SJSA1 (cell line): ENCODE measurements around the gene DIP2C. TPM values are rescaled to one million over a fixed set of nuclear protein-coding genes. Genes with fewer than 3 reads are reported as not detected.
"Not testable (repeated sequence)": the region's sequence is repeated elsewhere in the genome, so short reads cannot be mapped to it uniquely, and the experiment has no call there.

Experiments used
- DNase-seq, 2 experiments: peaks; one replicate each; pipeline ENCODE4 v3.0.0-alpha.2; 2015 to 2020; ENCODE audit warnings: low spot score in 2 of 2, low read depth in 1 of 2
- H3K27ac ChIP-seq: fragments of 250-450 bp; sonication (Bioruptor Pico); 2 replicates; pipeline ENCODE4 v1.5.1; 2020; ENCODE audit warnings: mild to moderate bottlenecking, moderate library complexity
- H3K27me3 ChIP-seq: fragments of 250-450 bp; sonication (Bioruptor Pico); replicated peaks from 2 replicates; pipeline ENCODE4 v1.5.1; 2020; ENCODE audit warnings: mild to moderate bottlenecking, moderate library complexity
- H3K36me3 ChIP-seq: fragments of 250-450 bp; sonication (Bioruptor Pico); 2 replicates; pipeline ENCODE4 v1.5.1; 2020; ENCODE audit warnings: mild to moderate bottlenecking
- H3K4me1 ChIP-seq: fragments of 250-450 bp; sonication (Bioruptor Pico); replicated peaks from 2 replicates; pipeline ENCODE4 v1.6.1; 2021; ENCODE audit warnings: mild to moderate bottlenecking
- H3K4me3 ChIP-seq: fragments of 250-450 bp; sonication (Bioruptor Pico); 2 replicates; pipeline ENCODE4 v1.5.1; 2020; ENCODE audit warnings: mild to moderate bottlenecking
- H3K9me3 ChIP-seq: fragments of 250-450 bp; sonication (Bioruptor Pico); replicated peaks from 2 replicates; pipeline ENCODE4 v1.5.1; 2020; ENCODE audit warnings: mild to moderate bottlenecking
- total RNA-seq: library from RNA; depleted of rRNA; stranded (reverse); fragments of >200 nt; shearing (Covaris generic); gene quantifications from 2 replicates; pipeline ENCODE4 v1.2.3, GENCODE V29; 2014

Gene DIP2C
- total RNA-seq, 1 experiment from 2014 or later: 17.5 TPM

DNA sequence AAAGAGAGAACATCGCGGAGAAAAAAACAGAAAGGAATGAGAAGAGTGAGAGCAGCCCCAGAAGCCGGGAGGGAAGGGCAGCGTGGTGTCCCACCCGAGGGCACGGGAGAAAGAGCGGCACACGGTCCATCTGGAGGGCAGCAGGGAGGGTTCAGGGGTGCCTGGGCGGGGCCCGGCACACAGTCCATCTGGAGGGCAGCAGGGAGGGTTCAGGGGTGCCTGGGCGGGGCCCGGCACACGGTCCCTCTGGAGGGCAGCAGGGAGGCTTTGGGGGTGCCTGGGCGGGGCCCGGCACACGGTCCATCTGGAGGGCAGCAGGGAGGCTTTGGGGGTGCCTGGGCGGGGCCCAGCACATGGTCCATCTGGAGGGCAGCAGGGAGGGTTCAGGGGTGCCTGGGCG is 381.8 kb downstream of the DIP2C start:
- no peaks in the 10 kb centered on the region for H3K4me1 ChIP-seq
- H3K27ac ChIP-seq: no peak overlapping the region
- no peak overlapping the region for H3K4me3 ChIP-seq
- H3K9me3 ChIP-seq: no peaks in the 10 kb centered on the region
- H3K36me3 ChIP-seq: peaks cover 41% of the 10 kb centered on the region
- DNase-seq: peak in 1 of 2 experiments; percentile 33
- no peaks in the 10 kb centered on the region for H3K27me3 ChIP-seq

GRCh38 chr10:306675-307185 is 382.7 kb downstream of the DIP2C start:
- Histone ChIP-seq H3K4me3 (no peak overlapping the region), H3K27ac (no peak overlapping the region), H3K4me1 (no peaks in the 10 kb centered on the region), H3K9me3 (no peaks in the 10 kb centered on the region), H3K27me3 (no peaks in the 10 kb centered on the region), H3K36me3 (peaks cover 49% of the 10 kb centered on the region)
- peak in 1 of 2 experiments; percentile 30 for DNase-seq

DNA sequence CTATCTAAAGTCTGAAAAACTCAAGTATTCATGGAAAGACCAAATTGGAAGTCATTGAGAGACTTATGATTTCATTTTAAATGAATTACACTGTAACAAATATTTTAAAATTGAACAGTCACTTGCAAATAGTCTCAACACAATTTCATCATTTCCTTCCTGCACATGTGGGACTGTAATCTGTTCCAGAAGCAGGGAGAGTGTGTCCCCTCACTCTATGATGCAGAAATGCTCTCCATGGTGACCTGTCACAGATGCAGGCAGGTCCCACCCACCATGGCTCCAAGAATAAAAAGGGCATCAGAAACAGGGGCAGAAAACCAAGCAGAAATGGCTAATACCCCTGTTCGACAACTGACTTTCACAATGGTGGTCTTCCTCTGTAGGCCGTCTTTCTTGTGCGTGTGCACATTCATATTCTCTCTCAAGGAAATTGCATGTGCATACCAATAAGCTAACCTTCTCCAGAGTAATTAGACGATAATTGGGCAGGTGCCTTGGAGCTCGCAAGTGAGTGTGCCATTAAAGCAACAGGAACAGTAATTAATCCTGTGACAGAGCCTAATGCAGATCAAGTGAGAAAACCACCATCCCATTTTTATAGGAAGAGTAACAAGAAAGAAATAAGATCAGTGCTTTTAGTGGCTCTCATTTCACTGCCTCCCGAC is 383.3 kb downstream of the DIP2C start:
- Histone ChIP-seq H3K27ac (no peak overlapping the region), H3K27me3 (no peaks in the 10 kb centered on the region), H3K9me3 (no peaks in the 10 kb centered on the region), H3K4me1 (no peaks in the 10 kb centered on the region), H3K36me3 (peaks cover 50% of the 10 kb centered on the region), H3K4me3 (no peak overlapping the region)
- DNase-seq: peak in 1 of 2 experiments; percentile 13

GRCh38 chr10:305034-305433 is 384.4 kb downstream of the DIP2C start:
- Histone ChIP-seq H3K36me3 (peaks cover 45% of the 10 kb centered on the region), H3K4me3 (no peak overlapping the region), H3K4me1 (no peaks in the 10 kb centered on the region), H3K9me3 (no peaks in the 10 kb centered on the region), H3K27me3 (no peaks in the 10 kb centered on the region), H3K27ac (no peak overlapping the region)
- DNase-seq: no peak

GRCh38 chr10:301536-301935 is 387.9 kb downstream of the DIP2C start:
- peaks cover 17% of the 10 kb centered on the region for H3K36me3 ChIP-seq
- H3K27ac ChIP-seq: no peak overlapping the region
- no peaks in the 10 kb centered on the region for H3K9me3 ChIP-seq
- no peak for DNase-seq
- peaks cover 16% of the 10 kb centered on the region for H3K4me1 ChIP-seq
- no peak overlapping the region for H3K4me3 ChIP-seq
- H3K27me3 ChIP-seq: no peaks in the 10 kb centered on the region

GRCh38 chr10:300580-300979 is 388.9 kb downstream of the DIP2C start:
- H3K27ac ChIP-seq, H3K27me3 ChIP-seq, H3K9me3 ChIP-seq, H3K4me3 ChIP-seq, DNase-seq: not testable (repeated sequence)
- Histone ChIP-seq H3K36me3 (peaks cover 13% of the 10 kb centered on the region), H3K4me1 (peaks cover 16% of the 10 kb centered on the region)

DNA sequence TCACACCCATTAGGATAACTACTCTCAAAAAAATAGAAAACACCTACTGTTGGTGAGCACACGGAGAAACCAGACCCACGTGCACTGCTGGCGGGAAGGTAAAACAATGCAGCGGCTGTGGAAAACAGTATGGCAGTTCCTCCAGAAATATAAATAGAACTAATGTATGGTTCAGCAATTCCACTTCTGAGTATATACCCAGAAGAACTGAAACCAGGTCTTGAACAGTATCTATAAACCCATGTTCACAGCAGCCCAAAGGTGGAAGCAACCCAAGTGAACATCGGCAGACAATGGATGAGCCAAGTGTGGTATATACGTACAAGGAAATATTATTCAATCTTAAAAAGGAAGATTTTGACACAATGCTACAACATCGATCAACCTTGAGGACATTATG is 389.5 kb downstream of the DIP2C start:
- DNase-seq: no peak

GRCh38 chr10:299512-299911 is 390.0 kb downstream of the DIP2C start:
- Histone ChIP-seq H3K4me1 (peaks cover 16% of the 10 kb centered on the region), H3K4me3 (no peak overlapping the region), H3K9me3 (no peaks in the 10 kb centered on the region), H3K36me3 (peaks cover 13% of the 10 kb centered on the region), H3K27me3 (no peaks in the 10 kb centered on the region), H3K27ac (no peak overlapping the region)
- DNase-seq: no peak

More for the DNA sequence above, 389.5 kb downstream of the DIP2C start:
- no peaks in the 10 kb centered on the region for H3K27me3 ChIP-seq
- no peak overlapping the region for H3K27ac ChIP-seq
- peaks cover 16% of the 10 kb centered on the region for H3K4me1 ChIP-seq
- H3K4me3 ChIP-seq: no peak overlapping the region
- no peaks in the 10 kb centered on the region for H3K9me3 ChIP-seq
- peaks cover 13% of the 10 kb centered on the region for H3K36me3 ChIP-seq

- DNase-seq: peak in 1 of 2 experiments; percentile 8
- H3K27me3 ChIP-seq: no peaks in the 10 kb centered on the region
- no peak overlapping the region for H3K4me3 ChIP-seq
- H3K4me1 ChIP-seq: peaks cover 16% of the 10 kb centered on the region
- peaks cover 13% of the 10 kb centered on the region for H3K36me3 ChIP-seq
- no peaks in the 10 kb centered on the region for H3K9me3 ChIP-seq
- H3K27ac ChIP-seq: 0 out of 2 replicates have a peak overlapping the region, but pooled peaks have one; percentile 62
Measured at GRCh38 chr10:298033-298432, 391.4 kb downstream of the DIP2C start.

- Histone ChIP-seq H3K9me3 (no peaks in the 10 kb centered on the region), H3K4me1 (peaks cover 16% of the 10 kb centered on the region), H3K36me3 (peaks cover 8% of the 10 kb centered on the region), H3K27ac (peak overlapping the region; percentile 62), H3K4me3 (no peak overlapping the region), H3K27me3 (no peaks in the 10 kb centered on the region)
- no peak for DNase-seq
Measured at GRCh38 chr10:297567-297966, 391.9 kb downstream of the DIP2C start.

GRCh38 chr10:293636-294035 is 395.8 kb downstream of the DIP2C start:
- H3K36me3 ChIP-seq: peaks cover 25% of the 10 kb centered on the region
- DNase-seq: no peak
- H3K4me1 ChIP-seq: peaks cover 16% of the 10 kb centered on the region
- no peaks in the 10 kb centered on the region for H3K9me3 ChIP-seq
- H3K27ac ChIP-seq: no peak overlapping the region
- no peak overlapping the region for H3K4me3 ChIP-seq
- H3K27me3 ChIP-seq: no peaks in the 10 kb centered on the region

DNA sequence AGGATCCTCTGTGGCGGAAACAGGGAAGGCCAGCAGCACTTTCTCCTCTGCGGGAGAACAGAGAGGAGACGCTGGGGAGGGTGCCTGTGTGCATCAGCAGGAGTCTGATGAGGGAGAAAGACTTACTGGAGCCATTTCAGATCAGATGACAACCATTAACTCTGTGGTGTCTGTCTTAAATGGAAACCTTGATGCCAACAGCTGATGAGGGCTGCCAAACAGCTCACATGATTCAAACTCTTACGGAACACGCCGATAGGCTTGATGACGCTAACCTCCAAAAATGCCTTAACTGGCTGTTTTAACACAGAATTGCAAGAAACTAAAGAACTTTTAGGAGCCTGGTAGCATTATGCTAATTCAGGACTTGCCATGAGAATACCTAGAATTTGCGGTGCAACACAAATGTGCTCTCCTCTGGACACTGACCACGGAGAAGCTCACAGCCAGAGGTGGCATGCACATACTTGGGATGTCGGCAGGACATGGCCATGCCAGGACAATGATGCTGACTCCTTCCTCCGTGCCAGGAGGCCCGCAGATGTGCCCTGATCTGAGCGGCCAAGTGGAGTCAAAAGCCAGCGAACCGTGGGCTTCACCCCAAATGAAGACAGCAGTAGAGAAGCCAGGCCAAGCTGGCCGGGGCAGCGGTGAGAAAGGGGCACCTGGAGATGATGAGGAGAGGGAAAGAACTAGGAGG is 399.3 kb downstream of the DIP2C start:
- no peaks in the 10 kb centered on the region for H3K27me3 ChIP-seq
- no peak overlapping the region for H3K27ac ChIP-seq
- H3K9me3 ChIP-seq: no peaks in the 10 kb centered on the region
- DNase-seq: peak in 1 of 2 experiments; percentile 22
- peaks cover 16% of the 10 kb centered on the region for H3K4me1 ChIP-seq
- peaks cover 41% of the 10 kb centered on the region for H3K36me3 ChIP-seq
- H3K4me3 ChIP-seq: no peak overlapping the region

- Histone ChIP-seq H3K4me1 (peaks cover 16% of the 10 kb centered on the region), H3K27ac (no peak overlapping the region), H3K27me3 (no peaks in the 10 kb centered on the region), H3K36me3 (peaks cover 45% of the 10 kb centered on the region), H3K9me3 (no peaks in the 10 kb centered on the region), H3K4me3 (no peak overlapping the region)
- peak in 1 of 2 experiments; percentile 33 for DNase-seq
Measured at GRCh38 chr10:289581-289980, 399.9 kb downstream of the DIP2C start.
